Activated CD8-positive, alpha-beta T cell treated with anti-CD3 and anti-CD28 coated beads, Interleukin-2, amount 10 ng/mL, durations not matched to agents 7 days and 5 days (primary cell): ENCODE results near the gene OR2H1. TPM values are rescaled to one million over a fixed set of nuclear protein-coding genes. Genes with fewer than 3 reads are reported as not detected.

Experiments used
- ATAC-seq: fragments of 150-1000 bp; cut with Tn5 transposase; one replicate; pipeline ENCODE4 v1.10.0; 2021; ENCODE audit warnings: moderate library complexity
- CTCF ChIA-PET: fragments of 350-600 bp; sonication (Branson Sonifier 250); formaldehyde crosslinking; loops from one replicate; lab custom pipeline; 2021; ENCODE audit warnings: antibody characterized with exemption; lab: Charles Lee
- POLR2A ChIA-PET: fragments of 350-600 bp; sonication (Branson Sonifier 250); formaldehyde crosslinking; loops from one replicate; lab custom pipeline; 2021; ENCODE audit warnings: antibody characterized with exemption; lab: Charles Lee
- DNase-seq: peaks from one replicate; pipeline ENCODE4 v3.0.0-alpha.2; 2020
- H3K27ac Mint-ChIP-seq: one replicate; pipeline ENCODE4 v1.8.0; 2021; ENCODE audit warnings: mild to moderate bottlenecking, mixed read lengths
- H3K27me3 Mint-ChIP-seq: one replicate; pipeline ENCODE4 v1.8.0; 2021; ENCODE audit warnings: low read depth, mixed read lengths
- H3K36me3 Mint-ChIP-seq: one replicate; pipeline ENCODE4 v1.8.0; 2021; ENCODE audit warnings: low read depth, mixed read lengths
- H3K4me1 Mint-ChIP-seq: one replicate; pipeline ENCODE4 v1.8.0; 2021; ENCODE audit warnings: low read depth, mixed read lengths
- H3K4me3 Mint-ChIP-seq: one replicate; pipeline ENCODE4 v1.8.0; 2021; ENCODE audit warnings: mild to moderate bottlenecking, mixed read lengths
- H3K9me3 Mint-ChIP-seq: one replicate; pipeline ENCODE4 v1.8.0; 2022; ENCODE audit warnings: mixed read lengths; ENCODE audit not compliant: insufficient read depth
- total RNA-seq, 2 experiments: library from RNA; stranded (reverse); gene quantifications; one replicate each; pipeline ENCODE4 v1.2.3, GENCODE V29; 2021

The OR2H1 gene
- total RNA-seq, 2 experiments from 2014 or later: not detected

GRCh38 chr6:29451471-29452193, 5.3 kb upstream of the OR2H1 start:
- DNase-seq (no peak), ATAC-seq (no peak)
- H3K9me3 Mint-ChIP-seq: no peaks in the 10 kb centered on the region
- POLR2A ChIA-PET: interaction anchor here (0.6 kb wide), 1 partner anchor 1968 kb away, joined by 3 read pairs; no protein-coding TSS in a partner anchor
- H3K4me3 Mint-ChIP-seq: no peak overlapping the region
- no peaks in the 10 kb centered on the region for H3K36me3 Mint-ChIP-seq
- CTCF ChIA-PET: no interaction called here
- H3K4me1 Mint-ChIP-seq: no peaks in the 10 kb centered on the region
- H3K27ac Mint-ChIP-seq: no peak overlapping the region
- H3K27me3 Mint-ChIP-seq: peaks cover 18% of the 10 kb centered on the region

- ATAC-seq: no peak
- Mint-ChIP-seq H3K27me3 (peaks cover 16% of the 10 kb centered on the region), H3K4me3 (no peak overlapping the region), H3K27ac (no peak overlapping the region), H3K9me3 (no peaks in the 10 kb centered on the region), H3K4me1 (no peaks in the 10 kb centered on the region), H3K36me3 (no peaks in the 10 kb centered on the region)
- ChIA-PET POLR2A (interaction anchor here (0.5 kb wide), 1 partner anchor 131 kb away, joined by 3 read pairs; no protein-coding TSS in a partner anchor), CTCF (no interaction called here)
- DNase-seq: no peak
Observed at GRCh38 chr6:29461021-29461814, 4.3 kb downstream of the OR2H1 start.

- no peak overlapping the region for H3K4me3 Mint-ChIP-seq
- POLR2A ChIA-PET: no interaction called here
- no peak overlapping the region for H3K27ac Mint-ChIP-seq
- no peaks in the 10 kb centered on the region for H3K36me3 Mint-ChIP-seq
- ATAC-seq (no peak), DNase-seq (no peak)
- H3K9me3 Mint-ChIP-seq: no peaks in the 10 kb centered on the region
- H3K27me3 Mint-ChIP-seq: peaks cover 15% of the 10 kb centered on the region
- CTCF ChIA-PET: no interaction called here
- no peaks in the 10 kb centered on the region for H3K4me1 Mint-ChIP-seq
Observed at GRCh38 chr6:29462022-29462421, 5.1 kb downstream of the OR2H1 start.

- ChIA-PET CTCF (no interaction called here), POLR2A (no interaction called here)
- ATAC-seq (no peak), DNase-seq (no peak)
- H3K27me3 Mint-ChIP-seq: peaks cover 7% of the 10 kb centered on the region
- no peak overlapping the region for H3K4me3 Mint-ChIP-seq
- H3K9me3 Mint-ChIP-seq: no peaks in the 10 kb centered on the region
- no peak overlapping the region for H3K27ac Mint-ChIP-seq
- no peaks in the 10 kb centered on the region for H3K36me3 Mint-ChIP-seq
- H3K4me1 Mint-ChIP-seq: no peaks in the 10 kb centered on the region
Observed at GRCh38 chr6:29465279-29465678, 8.3 kb downstream of the OR2H1 start.

GRCh38 chr6:29465801-29466200, 8.8 kb downstream of the OR2H1 start:
- Mint-ChIP-seq H3K4me3 (no peak overlapping the region), H3K27me3 (peaks cover 9% of the 10 kb centered on the region), H3K4me1 (no peaks in the 10 kb centered on the region), H3K27ac (no peak overlapping the region), H3K36me3 (no peaks in the 10 kb centered on the region), H3K9me3 (no peaks in the 10 kb centered on the region)
- ChIA-PET CTCF (no interaction called here), POLR2A (no interaction called here)
- ATAC-seq: no peak
- DNase-seq: no peak

GRCh38 chr6:29466241-29466640, 9.3 kb downstream of the OR2H1 start:
- H3K4me1 Mint-ChIP-seq: no peaks in the 10 kb centered on the region

GRCh38 chr6:29474996-29475395, 18.0 kb downstream of the OR2H1 start:
- no peak overlapping the region for H3K27ac Mint-ChIP-seq
- POLR2A ChIA-PET: no interaction called here
- H3K36me3 Mint-ChIP-seq: no peaks in the 10 kb centered on the region
- CTCF ChIA-PET: no interaction called here
- H3K4me3 Mint-ChIP-seq: no peak overlapping the region
- no peak for DNase-seq
- no peaks in the 10 kb centered on the region for H3K9me3 Mint-ChIP-seq
- ATAC-seq: no peak
- H3K27me3 Mint-ChIP-seq: peaks cover 9% of the 10 kb centered on the region
- H3K4me1 Mint-ChIP-seq: no peaks in the 10 kb centered on the region

More at GRCh38 chr6:29466241-29466640, 9.3 kb downstream of the OR2H1 start:
- Mint-ChIP-seq H3K36me3 (no peaks in the 10 kb centered on the region), H3K27me3 (peaks cover 9% of the 10 kb centered on the region), H3K27ac (no peak overlapping the region), H3K4me3 (no peak overlapping the region), H3K9me3 (no peaks in the 10 kb centered on the region)
- CTCF ChIA-PET: no interaction called here
- DNase-seq (no peak), ATAC-seq (no peak)
- POLR2A ChIA-PET: no interaction called here

GRCh38 chr6:29477923-29478450, 21.0 kb downstream of the OR2H1 start:
- no peak for DNase-seq
- H3K36me3 Mint-ChIP-seq: no peaks in the 10 kb centered on the region
- H3K4me1 Mint-ChIP-seq: no peaks in the 10 kb centered on the region
- no peak overlapping the region for H3K4me3 Mint-ChIP-seq
- ATAC-seq: no peak
- ChIA-PET CTCF (no interaction called here), POLR2A (no interaction called here)
- peaks cover 7% of the 10 kb centered on the region for H3K27me3 Mint-ChIP-seq
- H3K9me3 Mint-ChIP-seq: no peaks in the 10 kb centered on the region
- no peak overlapping the region for H3K27ac Mint-ChIP-seq

- CTCF ChIA-PET: no interaction called here
- POLR2A ChIA-PET: no interaction called here
- ATAC-seq (no peak), DNase-seq (no peak)
- no peaks in the 10 kb centered on the region for H3K9me3 Mint-ChIP-seq
- H3K4me1 Mint-ChIP-seq: no peaks in the 10 kb centered on the region
- H3K27me3 Mint-ChIP-seq: peaks cover 8% of the 10 kb centered on the region
- H3K4me3 Mint-ChIP-seq: no peak overlapping the region
- no peak overlapping the region for H3K27ac Mint-ChIP-seq
- no peaks in the 10 kb centered on the region for H3K36me3 Mint-ChIP-seq
Observed at GRCh38 chr6:29478740-29479139, 21.8 kb downstream of the OR2H1 start.

GRCh38 chr6:29479560-29479959, 22.6 kb downstream of the OR2H1 start:
- ATAC-seq (no peak), DNase-seq (no peak)
- Mint-ChIP-seq H3K27ac (no peak overlapping the region), H3K27me3 (peaks cover 10% of the 10 kb centered on the region), H3K9me3 (no peaks in the 10 kb centered on the region), H3K4me3 (no peak overlapping the region), H3K4me1 (no peaks in the 10 kb centered on the region), H3K36me3 (no peaks in the 10 kb centered on the region)
- ChIA-PET CTCF (no interaction called here), POLR2A (no interaction called here)

- ChIA-PET POLR2A (no interaction called here), CTCF (no interaction called here)
- no peaks in the 10 kb centered on the region for H3K4me1 Mint-ChIP-seq
- H3K36me3 Mint-ChIP-seq: no peaks in the 10 kb centered on the region
- no peak overlapping the region for H3K4me3 Mint-ChIP-seq
- H3K27ac Mint-ChIP-seq: no peak overlapping the region
- peaks cover 17% of the 10 kb centered on the region for H3K27me3 Mint-ChIP-seq
- DNase-seq (no peak), ATAC-seq (no peak)
- no peaks in the 10 kb centered on the region for H3K9me3 Mint-ChIP-seq
Observed at GRCh38 chr6:29483186-29483585, 26.2 kb downstream of the OR2H1 start.

GRCh38 chr6:29483735-29484134, 26.8 kb downstream of the OR2H1 start:
- H3K27ac Mint-ChIP-seq: no peak overlapping the region
- H3K27me3 Mint-ChIP-seq: peaks cover 17% of the 10 kb centered on the region
- no peaks in the 10 kb centered on the region for H3K4me1 Mint-ChIP-seq
- H3K9me3 Mint-ChIP-seq: no peaks in the 10 kb centered on the region
- ATAC-seq (no peak), DNase-seq (no peak)
- no peak overlapping the region for H3K4me3 Mint-ChIP-seq
- ChIA-PET POLR2A (no interaction called here), CTCF (no interaction called here)
- no peaks in the 10 kb centered on the region for H3K36me3 Mint-ChIP-seq
